Hematopoietic multipotent progenitor cell treated with erythropoietin and hydrocortisone succinate and interleukin-3 and kit ligand, for 8 days (in vitro differentiated cells): Measurements from ENCODE around the gene WTAP.
"Not testable (repeated sequence)": the region's sequence is repeated elsewhere in the genome, so short reads cannot be mapped to it uniquely, and the experiment has no call there.

ENCODE experiments used
- DNase-seq: peaks from one replicate; pipeline ENCODE4 v3.0.0-alpha.2; 2015

The WTAP gene

DNA sequence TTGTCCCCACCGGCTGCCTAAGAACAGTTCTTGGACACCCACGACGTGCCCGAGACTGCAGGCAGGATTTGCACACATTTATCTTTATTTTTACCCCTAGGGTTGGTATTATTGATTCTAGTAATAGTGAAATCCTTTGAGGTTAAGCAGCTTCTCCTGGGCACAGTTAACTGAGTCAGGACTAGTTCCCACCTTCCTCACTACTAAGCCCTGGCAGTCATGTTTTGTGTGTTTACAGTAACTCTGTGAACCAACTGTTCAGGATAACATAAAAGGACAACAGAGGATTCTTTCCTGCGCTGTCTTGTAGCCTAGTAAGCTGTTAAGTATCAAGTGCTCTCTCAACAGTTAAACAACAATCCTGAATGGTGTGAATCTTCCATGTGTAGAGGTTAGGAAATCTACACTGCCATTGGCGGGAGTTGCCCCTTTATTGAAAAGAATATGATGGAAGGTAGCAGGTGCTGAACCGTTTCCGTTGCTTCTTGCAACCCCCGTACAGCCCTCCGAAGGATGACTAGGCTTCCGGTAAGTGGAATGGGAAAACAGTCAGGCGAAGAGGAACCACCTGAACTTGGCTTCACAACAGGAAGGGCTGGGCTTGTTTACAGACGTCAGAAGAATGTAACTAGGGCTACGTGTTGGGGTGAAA lies 33.3 kb upstream of the WTAP start:
- DNase-seq, result peak; percentile 54

DNA sequence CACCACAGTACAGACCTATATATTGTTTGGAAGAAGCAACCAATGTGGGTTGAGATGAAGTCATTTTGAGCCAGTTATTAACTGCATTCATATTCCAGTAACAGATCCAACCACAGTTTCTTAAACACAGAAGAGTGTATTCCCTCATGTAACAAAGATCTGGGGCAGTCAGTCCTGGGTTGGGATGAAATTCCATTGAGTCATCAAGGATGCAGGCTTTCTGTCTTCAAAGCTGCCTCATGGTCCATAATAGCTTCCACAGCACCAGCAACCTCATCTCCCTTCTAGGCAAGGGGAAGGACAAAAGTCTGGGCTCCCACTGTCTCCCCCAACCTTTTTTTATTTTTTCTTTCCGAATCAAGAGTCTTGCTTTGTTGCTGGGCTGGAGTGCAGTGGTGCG lies 31.3 kb upstream of the WTAP start:
- DNase-seq, result no peak

DNA sequence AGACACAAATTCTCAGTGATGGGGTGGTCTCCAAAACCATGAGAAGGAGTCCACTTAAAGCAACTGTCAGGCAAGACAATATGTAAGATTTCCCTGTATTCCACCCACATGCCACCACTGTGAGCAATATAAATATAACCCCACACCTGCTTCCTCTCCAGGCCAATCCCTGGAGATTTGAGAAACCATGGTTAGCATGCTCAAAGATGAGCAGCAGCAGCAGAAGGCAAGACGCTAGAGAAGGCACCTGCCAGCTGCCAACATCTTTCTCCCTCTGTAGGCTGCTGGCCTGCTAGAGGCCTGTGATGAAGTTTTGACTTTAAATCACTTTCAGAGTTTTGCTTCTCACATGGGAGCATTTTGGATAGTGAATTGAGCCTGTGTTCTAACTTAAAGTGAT lies 26.3 kb upstream of the WTAP start:
- DNase-seq, result no peak

DNA sequence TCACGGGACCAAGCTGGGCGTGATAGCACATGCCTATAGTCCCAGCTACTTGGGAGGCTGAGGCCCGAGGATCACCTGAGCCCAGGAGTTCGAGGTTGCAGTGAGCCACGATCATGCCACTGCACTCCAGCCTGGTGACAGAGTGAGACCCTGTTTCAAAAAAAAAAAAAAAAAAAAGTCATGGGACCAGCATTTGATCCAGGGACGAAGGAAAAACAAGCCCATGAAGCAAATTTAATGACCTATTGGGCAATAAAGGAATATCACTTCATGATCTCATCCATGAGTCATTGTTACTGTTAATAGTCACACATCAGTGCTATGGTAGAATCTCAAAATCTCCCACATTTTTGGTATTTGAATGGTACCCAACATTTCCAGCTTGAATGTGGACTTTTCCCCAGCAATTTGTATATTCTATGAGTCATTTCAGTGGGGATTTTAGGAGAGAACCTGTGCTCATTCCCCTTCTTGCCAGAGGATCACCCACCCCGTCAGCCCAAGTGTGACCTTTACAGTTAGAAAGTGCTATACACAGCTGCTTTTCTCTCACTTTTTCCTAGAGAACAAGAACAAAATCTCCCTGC lies 25.8 kb upstream of the WTAP start:
- no peak for DNase-seq

DNA sequence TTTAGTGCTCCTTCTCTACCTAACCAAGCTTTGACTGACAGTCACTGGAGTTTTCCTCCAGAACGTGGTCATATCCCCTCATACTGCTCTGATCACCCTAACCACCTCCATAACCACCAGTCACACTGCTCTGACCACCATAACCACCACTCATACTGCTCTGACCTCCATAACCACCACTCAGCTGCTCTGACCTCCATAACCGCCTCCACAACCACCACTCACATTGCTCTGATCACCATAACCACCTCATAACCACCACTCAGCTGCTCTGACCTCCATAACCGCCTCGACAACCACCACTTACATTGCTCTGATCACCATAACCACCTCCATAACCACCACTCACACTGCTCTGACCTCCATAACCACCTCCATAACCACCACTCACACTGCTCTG lies 16.7 kb upstream of the WTAP start:
- DNase-seq, result not testable (repeated sequence)

DNA sequence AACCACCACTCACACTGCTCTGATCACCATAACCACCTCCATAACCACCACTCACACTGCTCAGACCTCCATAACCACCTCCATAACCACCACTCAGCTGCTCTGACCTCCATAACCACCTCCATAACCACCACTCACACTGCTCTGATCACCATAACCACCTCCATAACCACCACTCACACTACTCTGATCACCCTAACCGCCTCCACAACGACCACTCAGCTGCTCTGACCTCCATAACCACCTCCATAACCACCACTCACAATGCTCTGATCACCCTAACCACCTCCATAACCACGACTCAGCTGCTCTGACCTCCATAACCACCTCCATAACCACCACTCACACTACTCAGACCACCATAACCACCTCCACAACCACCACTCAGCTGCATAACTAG lies 14.9 kb upstream of the WTAP start:
- DNase-seq, result not testable (repeated sequence)

DNA sequence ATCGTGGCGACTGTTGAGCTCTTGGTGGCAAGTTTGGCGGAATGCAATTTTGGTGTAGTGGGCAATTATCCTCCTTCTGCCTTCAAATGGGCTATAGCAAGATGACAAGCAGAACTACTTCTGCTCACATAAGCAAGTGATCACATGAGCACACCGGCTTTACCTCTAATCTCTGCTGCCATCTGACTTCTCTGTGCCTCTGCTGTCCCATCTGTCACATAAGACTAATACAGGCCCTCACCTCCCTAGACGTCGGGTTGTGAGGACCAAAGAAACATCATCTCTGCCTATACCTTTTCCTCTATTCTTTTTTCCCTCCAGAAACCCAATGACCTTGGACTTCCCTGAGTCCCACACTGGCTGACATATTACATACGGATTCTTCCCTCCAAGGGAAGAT lies 13.3 kb upstream of the WTAP start:
- no peak for DNase-seq

DNA sequence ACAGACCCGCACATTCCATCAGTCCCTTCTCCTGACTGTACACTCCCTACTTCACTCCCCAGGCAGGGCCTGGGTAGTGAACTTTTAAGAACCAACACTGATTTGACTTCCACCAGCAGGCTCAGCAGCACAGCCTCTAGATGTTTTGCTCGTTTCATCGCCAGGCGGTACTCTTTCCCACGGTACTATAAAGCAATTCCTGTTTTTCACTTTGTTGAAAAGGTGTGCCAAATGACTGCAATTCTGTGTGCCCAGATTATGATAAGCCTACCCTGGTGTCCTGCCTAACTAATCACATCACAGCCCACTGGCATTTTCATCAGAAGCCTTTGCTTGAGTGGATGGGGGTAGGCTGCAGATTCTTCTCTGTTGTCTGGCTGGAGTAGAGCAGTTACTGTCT lies 12.9 kb upstream of the WTAP start:
- no peak for DNase-seq

DNA sequence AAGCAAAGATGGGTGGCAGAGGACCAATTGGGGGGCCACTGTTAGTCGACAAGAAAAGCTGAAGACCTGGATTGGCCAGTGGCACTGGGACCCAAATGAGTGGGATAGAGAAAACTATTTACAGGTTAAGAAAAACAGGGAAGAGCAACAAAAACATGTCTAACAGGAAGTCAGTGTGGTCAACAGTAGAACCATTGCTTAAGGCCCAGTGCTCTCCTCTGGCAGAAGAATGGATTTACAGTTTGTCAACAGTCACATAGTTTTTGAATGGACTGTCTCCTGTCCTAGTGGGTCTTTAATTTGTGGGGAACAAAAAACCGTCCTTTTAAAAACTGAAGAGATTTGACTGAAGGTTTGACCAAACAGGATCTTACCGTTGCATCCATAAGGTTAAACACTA lies 12.1 kb upstream of the WTAP start:
- no peak for DNase-seq

DNA sequence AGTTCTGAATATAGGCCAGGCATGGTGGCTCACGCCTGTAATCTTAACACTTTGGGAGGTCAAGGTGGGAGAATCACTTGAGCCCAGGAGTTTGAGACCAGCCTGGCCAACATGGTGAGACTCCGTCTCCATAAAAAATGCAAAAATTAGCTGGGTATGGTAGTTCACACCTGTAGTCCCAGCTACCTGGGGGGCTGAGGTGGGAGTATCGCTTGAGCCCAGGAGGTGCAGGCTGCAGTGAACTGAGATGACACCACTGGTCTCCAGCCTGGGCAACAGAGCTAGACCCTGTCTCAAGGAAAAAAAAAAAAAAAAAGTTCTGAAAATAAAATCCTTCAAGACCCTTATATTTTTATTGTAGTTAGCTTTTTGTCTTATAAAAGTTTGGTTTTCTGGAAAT lies 11.7 kb upstream of the WTAP start:
- no peak for DNase-seq

DNA sequence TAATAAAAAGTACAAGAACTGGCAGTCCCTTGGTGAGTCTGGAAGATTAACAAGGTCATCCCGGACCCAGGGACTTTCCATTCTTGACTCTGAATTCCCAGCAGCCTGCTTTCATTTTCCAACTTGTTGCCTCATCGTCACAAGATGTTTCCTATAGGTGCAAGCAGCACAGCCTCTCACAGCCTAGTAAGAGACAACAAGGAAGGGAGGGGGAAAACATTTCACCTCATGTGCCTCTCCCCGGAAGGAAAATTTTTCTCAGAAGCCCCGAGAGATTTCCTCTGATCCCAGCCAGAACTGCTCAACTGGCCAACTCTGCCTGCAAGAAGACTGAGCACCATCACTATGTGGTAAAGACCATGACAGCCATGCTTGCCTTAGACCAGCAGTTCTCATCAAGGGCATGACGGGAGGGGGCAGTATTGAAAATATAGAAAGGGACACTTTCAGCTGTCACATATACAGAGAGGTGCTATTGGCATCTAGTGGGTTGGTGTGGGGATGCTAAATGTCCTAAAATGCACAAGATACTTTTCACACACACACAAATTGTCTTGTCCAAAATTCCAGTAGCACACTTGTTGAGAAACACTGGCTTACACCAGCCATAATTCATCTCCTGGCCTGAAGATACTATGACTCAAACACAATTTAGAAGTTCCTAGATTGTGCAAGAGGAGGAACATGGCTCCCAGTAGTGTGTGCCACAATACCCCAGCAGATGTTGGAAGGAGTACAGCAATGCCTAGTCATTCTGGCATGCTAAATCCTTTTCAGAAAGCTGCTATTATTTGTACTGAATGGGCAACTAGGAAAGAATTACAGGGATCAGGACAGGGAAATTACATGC lies 10.8 kb upstream of the WTAP start:
- no peak for DNase-seq

DNA sequence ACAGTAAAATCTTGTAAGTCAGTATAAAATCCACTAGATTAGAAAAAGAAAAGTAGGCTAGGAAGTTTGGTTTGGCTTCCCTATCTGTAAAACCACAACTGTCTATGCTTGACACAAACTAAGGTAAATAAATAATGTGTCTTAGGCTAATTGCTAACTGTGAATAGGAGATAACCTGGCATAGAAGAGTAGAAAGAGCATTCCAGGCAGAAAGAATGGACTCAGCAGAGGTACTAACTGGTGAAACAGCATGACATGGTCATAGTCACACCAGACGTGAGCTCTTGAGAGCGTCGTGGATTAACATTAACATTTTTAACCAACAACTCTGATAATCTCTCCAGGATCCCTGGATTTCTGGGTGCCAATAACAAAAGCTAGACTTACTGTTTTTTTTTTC lies 8.7 kb upstream of the WTAP start:
- peak; percentile 20 for DNase-seq

DNA sequence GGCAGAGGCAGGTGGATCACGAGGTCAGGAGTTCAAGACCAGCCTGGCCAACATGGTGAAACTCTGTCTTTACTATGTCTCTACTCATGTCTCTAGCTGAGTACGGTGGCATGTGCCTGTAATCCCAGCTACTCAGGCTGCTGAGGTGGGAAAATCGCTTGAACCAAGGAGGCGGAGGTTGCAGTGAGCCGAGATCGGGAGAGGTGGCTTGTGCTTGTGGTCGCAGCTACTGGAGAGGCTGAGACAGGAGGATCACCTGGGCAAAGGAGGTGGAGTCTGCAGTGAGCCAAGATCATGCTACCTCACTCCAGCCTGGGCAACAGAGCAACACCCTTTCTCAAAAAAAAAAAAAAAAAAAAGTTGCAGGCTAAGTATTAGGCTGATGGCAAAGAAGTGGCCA lies 8.0 kb upstream of the WTAP start:
- DNase-seq, result no peak

DNA sequence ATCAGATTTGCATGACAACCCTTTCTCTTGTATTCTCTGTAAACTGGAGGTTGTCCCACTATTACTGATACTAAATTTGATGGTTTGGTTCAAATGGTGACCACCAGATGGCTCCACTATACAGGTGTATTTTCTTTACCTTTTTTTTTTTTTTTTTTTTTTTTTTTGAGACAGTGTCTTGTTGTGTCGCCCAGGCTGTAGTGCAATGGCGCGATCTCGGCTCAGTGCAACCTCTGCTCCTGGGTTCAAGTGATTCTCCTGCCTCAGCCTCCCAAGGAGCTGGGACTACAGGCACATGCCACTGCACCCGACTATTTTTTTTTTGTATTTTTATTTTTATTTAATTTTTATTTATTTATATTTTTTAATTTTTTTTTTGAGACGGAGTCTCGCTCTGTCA lies 6.6 kb upstream of the WTAP start:
- peak; percentile 63 for DNase-seq

DNA sequence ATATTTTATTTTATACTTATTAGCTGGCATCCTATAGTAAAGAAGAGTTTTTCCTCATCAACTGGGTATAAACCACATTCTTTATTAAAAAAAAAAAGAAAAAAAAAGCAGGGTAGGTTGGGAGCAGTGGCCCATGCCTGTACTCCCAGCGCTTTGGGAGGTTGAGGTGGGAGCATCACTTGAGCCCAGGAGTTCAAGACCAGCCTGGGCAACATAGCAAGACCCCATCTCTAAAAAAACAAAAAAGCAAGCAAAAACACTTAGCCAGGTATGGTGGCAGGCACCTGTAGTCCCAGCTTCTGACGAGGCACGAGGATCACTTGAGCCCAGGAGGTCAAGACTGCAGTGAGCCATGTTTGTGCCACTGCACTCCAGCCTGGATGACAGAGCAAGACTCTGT lies 5.3 kb upstream of the WTAP start:
- DNase-seq, result not testable (repeated sequence)

DNA sequence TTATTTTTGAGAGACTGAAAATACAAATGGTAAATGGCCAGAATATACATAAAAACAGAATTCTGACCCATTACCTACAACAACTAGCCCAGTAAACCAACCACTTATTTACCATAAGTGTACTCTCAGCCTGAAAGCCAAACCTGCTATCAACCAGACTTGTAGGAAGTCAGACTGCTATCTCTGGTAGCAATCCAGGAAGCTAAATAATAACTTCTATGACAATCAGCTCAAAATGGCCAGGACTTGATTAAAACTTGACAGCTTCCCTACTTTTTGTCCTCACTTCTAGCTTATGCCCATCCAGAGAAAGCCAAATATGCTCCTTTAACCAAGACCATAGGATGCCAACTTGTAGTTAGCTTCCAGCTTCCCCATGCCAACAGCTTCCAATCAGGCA lies 4.7 kb upstream of the WTAP start:
- no peak for DNase-seq

DNA sequence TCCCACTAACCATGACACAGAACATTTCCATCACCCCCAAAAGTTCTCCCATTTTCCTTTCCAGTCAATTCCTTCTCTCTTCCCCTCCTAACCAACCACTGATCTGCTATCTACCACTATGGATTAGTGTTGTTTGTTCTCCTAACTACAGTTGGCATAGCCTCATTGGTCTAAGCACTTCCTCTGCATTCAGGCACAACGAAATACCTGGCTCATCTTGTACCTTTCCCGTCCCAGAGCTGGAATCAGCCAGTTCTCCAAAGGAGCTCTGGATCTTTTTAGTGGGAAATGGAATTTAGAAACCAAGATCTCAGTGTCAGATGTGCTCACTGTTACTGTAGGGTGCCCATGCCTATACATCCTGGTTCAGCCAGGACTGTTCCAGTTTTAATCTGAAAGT lies 4.0 kb upstream of the WTAP start:
- no peak for DNase-seq

DNA sequence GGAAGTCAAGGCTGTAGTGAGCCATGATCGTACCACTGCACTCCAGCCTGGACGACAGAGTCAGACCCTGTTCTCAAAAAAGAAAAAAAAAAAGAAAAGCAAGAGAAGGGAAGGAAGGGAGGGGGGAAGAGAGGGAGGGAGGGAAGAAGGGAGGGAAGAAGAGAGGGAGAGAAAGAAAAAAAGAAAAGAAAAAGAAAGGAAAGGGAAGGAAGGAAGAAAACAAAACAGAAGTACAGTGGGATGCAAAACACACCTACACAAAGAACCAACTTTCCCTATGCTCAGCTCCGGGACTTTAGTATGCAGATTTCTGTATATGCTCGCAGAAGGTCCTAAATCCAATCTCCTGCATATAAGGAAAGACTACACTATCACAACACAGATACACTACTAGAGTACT lies 2.5 kb upstream of the WTAP start:
- no peak for DNase-seq

DNA sequence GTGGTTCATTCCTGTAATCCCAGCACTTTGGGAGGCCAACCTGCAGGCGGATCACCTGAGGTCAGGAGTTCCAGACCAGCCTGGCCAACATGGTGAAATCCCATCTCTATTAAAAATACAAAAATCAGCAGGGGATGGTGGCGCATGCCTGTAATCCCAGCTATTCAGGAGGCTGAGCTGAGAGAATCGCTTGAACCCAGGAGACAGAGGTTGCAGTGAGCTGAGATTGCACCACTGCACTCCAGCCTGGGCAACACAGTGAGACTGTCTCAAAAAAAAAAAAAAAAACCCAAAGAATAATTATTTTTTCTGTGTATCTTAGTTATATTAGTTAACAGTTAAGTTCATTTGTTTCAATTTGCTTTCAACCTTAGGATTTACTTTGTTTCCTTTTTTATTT lies 2.1 kb upstream of the WTAP start:
- not testable (repeated sequence) for DNase-seq

DNA sequence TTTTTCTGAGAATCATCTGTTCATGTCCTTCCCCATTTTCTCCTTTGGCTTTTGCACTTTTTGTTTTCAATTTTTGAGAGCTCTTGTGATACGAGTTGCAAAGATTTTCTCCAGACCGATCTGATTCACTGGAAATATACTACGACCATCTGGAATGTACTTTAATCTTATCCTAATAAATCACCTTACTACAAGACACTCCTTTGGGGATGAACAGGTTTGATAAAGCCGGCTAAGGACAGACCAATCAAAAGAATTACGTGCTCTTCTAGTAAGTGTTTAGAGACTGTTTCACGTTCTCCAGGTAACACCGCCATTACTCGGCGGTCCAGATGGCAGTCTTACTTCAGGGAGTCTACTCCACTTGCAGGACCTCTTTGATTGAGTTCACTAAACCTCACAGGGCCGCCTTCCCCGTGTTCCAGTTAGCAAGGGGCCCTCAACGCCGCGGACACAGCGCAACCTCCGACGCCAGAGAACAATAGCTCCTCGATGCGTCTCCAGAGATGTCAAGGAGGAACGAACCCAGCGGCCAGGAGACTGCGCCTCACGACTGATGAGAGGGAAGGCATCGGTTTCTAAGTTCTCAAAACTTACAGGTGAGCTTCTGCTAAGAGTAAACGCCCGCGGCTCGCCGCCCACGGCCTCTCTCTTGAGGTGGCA lies 920 bp upstream of the WTAP start:
- no peak for DNase-seq

DNA sequence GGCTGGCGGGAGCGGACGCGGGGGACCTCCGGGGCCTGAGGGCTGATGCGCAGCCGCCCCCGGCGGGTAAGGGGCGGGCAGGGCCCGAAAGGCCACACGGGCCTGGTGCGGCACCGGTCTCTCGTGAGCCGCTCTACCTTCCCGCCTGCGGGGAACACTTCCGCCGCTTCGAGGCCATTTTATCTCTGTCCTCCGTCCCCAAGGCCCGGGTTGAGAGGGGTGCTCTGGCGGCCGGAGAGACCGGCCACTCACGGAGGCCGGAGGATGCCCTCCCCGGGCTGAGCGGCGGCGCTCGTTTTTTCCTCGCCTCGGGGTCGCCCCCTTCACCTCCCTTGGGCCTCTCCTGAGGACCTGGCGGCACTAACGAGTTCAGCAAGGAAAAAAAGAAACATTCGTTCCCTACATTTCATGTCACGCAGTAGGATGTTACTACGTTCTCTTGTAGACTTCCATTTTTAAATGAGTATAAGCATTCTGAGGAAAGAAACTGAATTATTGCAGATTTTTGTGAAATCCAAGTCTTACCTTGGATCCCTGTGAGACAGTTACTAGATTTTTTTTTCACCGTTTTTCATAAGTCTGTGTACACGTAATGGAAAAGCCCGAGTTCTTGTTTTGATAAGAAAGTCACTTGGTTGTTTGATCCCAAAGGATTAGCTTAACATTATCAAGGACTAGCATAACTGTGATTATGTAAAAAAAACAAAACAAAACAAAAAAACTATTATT lies 575 bp downstream of the WTAP start:
- peak; percentile 49 for DNase-seq

DNA sequence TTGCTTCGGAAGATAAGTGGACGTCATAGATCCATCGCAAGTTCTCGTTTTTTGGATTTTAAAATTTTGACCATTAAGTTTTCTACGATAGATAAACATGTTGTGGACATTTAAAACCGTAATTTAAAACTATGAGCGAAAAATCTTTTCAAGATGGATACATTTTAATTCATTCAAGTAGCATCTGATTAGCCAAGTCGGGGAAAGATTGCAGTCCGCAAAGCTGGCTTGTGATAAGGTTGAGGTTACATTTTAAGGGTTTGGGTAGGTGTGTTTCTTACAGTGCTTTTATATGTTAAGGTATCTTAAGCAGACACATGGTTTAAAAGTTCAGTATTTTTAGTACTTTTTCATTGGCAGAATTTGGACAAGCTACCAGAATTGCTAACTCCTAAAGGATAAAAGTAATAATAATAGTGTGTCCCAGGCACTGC lies 1.2 kb downstream of the WTAP start:
- DNase-seq, result peak; percentile 64
